ENCODE measurements around the gene USP4.

Gene USP4

GRCh38 chr3:49339941-49340800, at the start of gene USP4:
Gene USP4 (minus strand): TSS chr3:49340053. CDS start chr3:49340024, 29 bp downstream.
- Histone ChIP-seq H3K4me1 (ENCODE audit: control insufficient read depth in 1 of 2, insufficient read depth in 1 of 2, low read depth in 1 of 2, low read length in 1 of 2) (peaks cover 81% of the 10 kb centered on the region in 2 experiments), H3K27ac (peak within 1 kb of the TSS; percentile 92)
- peak; percentile 74 for TF ChIP-seq CTCF (IDR thresholded peaks at IDR 0.05)

GRCh38 chr3:49389297-49389696, 49.4 kb upstream of the USP4 start:
- Histone ChIP-seq H3K36me3 (peaks cover 3% of the 10 kb centered on the region), H3K4me3 (ENCODE audit: low read depth in 1 of 2, low read length in 1 of 2) (no peak overlapping the region), H3K9me3 (no peaks in the 10 kb centered on the region), H3K27ac (peak overlapping the region; percentile 51), H3K27me3 (no peaks in the 10 kb centered on the region), H3K4me1 (ENCODE audit: control insufficient read depth in 1 of 2, insufficient read depth in 1 of 2, low read depth in 1 of 2, low read length in 1 of 2) (peaks cover 25 to 32% of the 10 kb centered on the region in 2 experiments)
- no peak for TF ChIP-seq CTCF (IDR thresholded peaks at IDR 0.05)

More at GRCh38 chr3:49339941-49340800, at the start of gene USP4:
- H3K27me3 ChIP-seq, result no peaks in the 10 kb centered on the region
- peak within 1 kb of the TSS; percentile 76 to 98 for H3K4me3 ChIP-seq (ENCODE audit: low read depth in 1 of 2, low read length in 1 of 2)
- peaks cover 25% of the 10 kb centered on the region for H3K36me3 ChIP-seq
- no peaks in the 10 kb centered on the region for H3K9me3 ChIP-seq

GRCh38 chr3:49388289-49388820, 48.5 kb upstream of the USP4 start:
- peak overlapping the region; percentile 51 for H3K27ac ChIP-seq
- no peaks in the 10 kb centered on the region for H3K9me3 ChIP-seq
- TF ChIP-seq CTCF (IDR thresholded peaks at IDR 0.05), result no peak
- H3K4me1 ChIP-seq (ENCODE audit: control insufficient read depth in 1 of 2, insufficient read depth in 1 of 2, low read depth in 1 of 2, low read length in 1 of 2), result peaks cover 25 to 32% of the 10 kb centered on the region in 2 experiments
- no peak overlapping the region for H3K4me3 ChIP-seq (ENCODE audit: low read depth in 1 of 2, low read length in 1 of 2)
- H3K27me3 ChIP-seq, result no peaks in the 10 kb centered on the region
- H3K36me3 ChIP-seq, result peaks cover 3% of the 10 kb centered on the region

GRCh38 chr3:49387721-49388120, 47.9 kb upstream of the USP4 start:
- peak overlapping the region; percentile 51 for H3K27ac ChIP-seq
- no peaks in the 10 kb centered on the region for H3K9me3 ChIP-seq
- no peak for TF ChIP-seq CTCF (IDR thresholded peaks at IDR 0.05)
- peaks cover 3% of the 10 kb centered on the region for H3K36me3 ChIP-seq
- no peaks in the 10 kb centered on the region for H3K27me3 ChIP-seq
- H3K4me3 ChIP-seq (ENCODE audit: low read depth in 1 of 2, low read length in 1 of 2), result no peak overlapping the region
- peaks cover 25 to 32% of the 10 kb centered on the region in 2 experiments for H3K4me1 ChIP-seq (ENCODE audit: control insufficient read depth in 1 of 2, insufficient read depth in 1 of 2, low read depth in 1 of 2, low read length in 1 of 2)

GRCh38 chr3:49386056-49386756, 46.4 kb upstream of the USP4 start:
- peak overlapping the region; percentile 77 for H3K27ac ChIP-seq
- peak overlapping the region; percentile 4 to 5 for H3K4me3 ChIP-seq (ENCODE audit: low read depth in 1 of 2, low read length in 1 of 2)
- no peaks in the 10 kb centered on the region for H3K9me3 ChIP-seq

More at GRCh38 chr3:49386056-49386756, 46.4 kb upstream of the USP4 start:
- Histone ChIP-seq H3K4me1 (ENCODE audit: control insufficient read depth in 1 of 2, insufficient read depth in 1 of 2, low read depth in 1 of 2, low read length in 1 of 2) (peaks cover 31 to 32% of the 10 kb centered on the region in 2 experiments), H3K27me3 (no peaks in the 10 kb centered on the region), H3K36me3 (no peaks in the 10 kb centered on the region)
- TF ChIP-seq CTCF (IDR thresholded peaks at IDR 0.05), result no peak

Measured in neutrophil (primary cell).